Mesothelial cell of epicardium (in vitro differentiated cells): ENCODE results near the gene OPA1. TPM values are rescaled to one million over a fixed set of nuclear protein-coding genes. Genes with fewer than 3 reads are reported as not detected.

Experiments used
- DNase-seq, 2 experiments: peaks; one replicate each; pipeline ENCODE4 v3.0.0; 2021; ENCODE audit warnings: low spot score in 2 of 2; ENCODE audit not compliant: unreplicated experiment in 2 of 2
- H3K27ac Mint-ChIP-seq: 2 replicates; pipeline ENCODE4 v1.8.0; 2021; ENCODE audit warnings: mixed read lengths
- H3K27me3 Mint-ChIP-seq: 2 replicates; pipeline ENCODE4 v1.8.0; 2021; ENCODE audit warnings: low read depth, mixed read lengths
- H3K36me3 Mint-ChIP-seq: 2 replicates; pipeline ENCODE4 v1.8.0; 2021; ENCODE audit warnings: mixed read lengths
- H3K4me1 Mint-ChIP-seq: 2 replicates; pipeline ENCODE4 v1.8.0; 2021; ENCODE audit warnings: mixed read lengths
- H3K4me3 Mint-ChIP-seq: 2 replicates; pipeline ENCODE4 v1.8.0; 2021; ENCODE audit warnings: mild to moderate bottlenecking, moderate library complexity, mixed read lengths
- H3K9me3 Mint-ChIP-seq: 2 replicates; pipeline ENCODE4 v1.8.0; 2021; ENCODE audit warnings: mixed read lengths
- total RNA-seq: library from RNA; stranded (reverse); gene quantifications from 3 replicates; pipeline ENCODE4 v1.2.1, GENCODE V29; 2021
- TF ChIP-seq, protein P1 (sequence below): fragments of 200-600 bp; sonication (generic); IDR thresholded peaks from one replicate; pipeline ENCODE4 v1.5.0; 2021; ENCODE audit warnings: antibody characterized with exemption; ENCODE audit not compliant: unreplicated experiment

The OPA1 gene
- total RNA-seq, 1 donor from 2014 or later: 60.1 TPM

DNA sequence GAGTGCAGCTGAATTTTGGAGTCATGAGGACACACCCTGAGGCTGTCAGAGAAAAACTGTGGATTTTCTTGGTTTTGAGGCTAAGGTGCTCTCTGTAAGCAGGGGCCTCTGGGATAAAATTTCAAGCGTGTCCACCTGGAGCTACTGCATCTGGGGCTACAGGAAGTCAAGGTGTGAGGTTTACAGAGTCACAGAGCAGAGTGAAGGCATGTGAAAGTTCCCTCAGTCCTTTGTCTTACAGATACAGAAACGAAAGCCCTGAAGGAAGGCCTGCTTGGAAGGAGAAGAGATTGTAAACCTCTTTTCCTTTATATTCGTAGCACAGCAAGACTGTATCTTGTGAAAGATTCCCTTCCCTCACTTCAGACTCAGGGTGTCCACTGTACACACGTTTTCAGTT is 138.6 kb downstream of the OPA1 start:
- Mint-ChIP-seq H3K27me3 (peaks cover 10% of the 10 kb centered on the region), H3K36me3 (no peaks in the 10 kb centered on the region), H3K9me3 (no peaks in the 10 kb centered on the region), H3K4me3 (no peak overlapping the region), H3K4me1 (peaks cover 7% of the 10 kb centered on the region), H3K27ac (no peak overlapping the region)
- DNase-seq: no peak
- TF ChIP-seq, protein P1, sequence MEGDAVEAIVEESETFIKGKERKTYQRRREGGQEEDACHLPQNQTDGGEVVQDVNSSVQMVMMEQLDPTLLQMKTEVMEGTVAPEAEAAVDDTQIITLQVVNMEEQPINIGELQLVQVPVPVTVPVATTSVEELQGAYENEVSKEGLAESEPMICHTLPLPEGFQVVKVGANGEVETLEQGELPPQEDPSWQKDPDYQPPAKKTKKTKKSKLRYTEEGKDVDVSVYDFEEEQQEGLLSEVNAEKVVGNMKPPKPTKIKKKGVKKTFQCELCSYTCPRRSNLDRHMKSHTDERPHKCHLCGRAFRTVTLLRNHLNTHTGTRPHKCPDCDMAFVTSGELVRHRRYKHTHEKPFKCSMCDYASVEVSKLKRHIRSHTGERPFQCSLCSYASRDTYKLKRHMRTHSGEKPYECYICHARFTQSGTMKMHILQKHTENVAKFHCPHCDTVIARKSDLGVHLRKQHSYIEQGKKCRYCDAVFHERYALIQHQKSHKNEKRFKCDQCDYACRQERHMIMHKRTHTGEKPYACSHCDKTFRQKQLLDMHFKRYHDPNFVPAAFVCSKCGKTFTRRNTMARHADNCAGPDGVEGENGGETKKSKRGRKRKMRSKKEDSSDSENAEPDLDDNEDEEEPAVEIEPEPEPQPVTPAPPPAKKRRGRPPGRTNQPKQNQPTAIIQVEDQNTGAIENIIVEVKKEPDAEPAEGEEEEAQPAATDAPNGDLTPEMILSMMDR: no peak

DNA sequence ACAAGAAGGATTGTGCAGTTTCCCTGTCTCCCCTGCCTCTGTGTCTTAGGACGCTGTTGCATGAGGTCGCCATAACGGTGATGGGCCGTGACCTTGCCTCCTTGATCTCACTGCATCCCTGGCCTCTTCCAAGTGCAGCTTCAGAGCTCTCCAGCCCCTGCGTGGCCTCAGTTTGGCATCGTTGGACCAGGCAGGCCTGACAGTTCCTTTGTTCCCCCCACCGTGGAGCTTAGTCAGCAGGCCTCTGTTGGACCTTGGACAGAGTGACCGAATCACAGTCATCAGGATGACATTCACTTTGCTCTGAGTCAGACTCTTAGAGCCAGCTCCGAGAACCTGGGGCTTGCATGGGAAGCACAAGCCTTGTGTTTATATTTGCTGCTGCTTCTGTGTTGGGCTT is 139.4 kb downstream of the OPA1 start:
- peaks cover 10% of the 10 kb centered on the region for H3K27me3 Mint-ChIP-seq
- TF ChIP-seq, protein P1: no peak
- H3K27ac Mint-ChIP-seq: no peak overlapping the region
- no peaks in the 10 kb centered on the region for H3K36me3 Mint-ChIP-seq
- peaks cover 14% of the 10 kb centered on the region for H3K4me1 Mint-ChIP-seq
- no peak for DNase-seq
- no peak overlapping the region for H3K4me3 Mint-ChIP-seq
- no peaks in the 10 kb centered on the region for H3K9me3 Mint-ChIP-seq

DNA sequence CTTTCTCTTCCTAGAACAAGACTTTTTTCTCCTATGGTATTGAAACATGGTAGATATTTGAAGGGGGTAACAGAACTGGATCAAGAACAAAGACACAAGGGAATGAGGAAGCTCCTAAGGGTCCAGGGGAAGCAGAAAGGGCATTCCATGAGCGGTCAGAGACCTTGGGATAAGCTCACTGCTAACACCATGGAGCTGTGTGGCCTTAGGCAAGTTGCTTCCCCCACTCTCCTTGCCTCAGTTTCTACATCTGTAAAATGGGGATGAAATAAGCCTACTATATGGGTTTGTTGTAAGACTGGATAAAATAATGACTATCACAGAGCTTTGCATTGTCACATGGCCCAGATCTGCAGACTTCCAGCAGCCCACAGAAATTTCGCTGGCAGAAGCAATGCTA is 139.8 kb downstream of the OPA1 start:
- Mint-ChIP-seq H3K27me3 (peaks cover 10% of the 10 kb centered on the region), H3K4me3 (no peak overlapping the region), H3K9me3 (no peaks in the 10 kb centered on the region), H3K27ac (no peak overlapping the region), H3K4me1 (peaks cover 18% of the 10 kb centered on the region), H3K36me3 (no peaks in the 10 kb centered on the region)
- DNase-seq: no peak
- TF ChIP-seq, protein P1: no peak

DNA sequence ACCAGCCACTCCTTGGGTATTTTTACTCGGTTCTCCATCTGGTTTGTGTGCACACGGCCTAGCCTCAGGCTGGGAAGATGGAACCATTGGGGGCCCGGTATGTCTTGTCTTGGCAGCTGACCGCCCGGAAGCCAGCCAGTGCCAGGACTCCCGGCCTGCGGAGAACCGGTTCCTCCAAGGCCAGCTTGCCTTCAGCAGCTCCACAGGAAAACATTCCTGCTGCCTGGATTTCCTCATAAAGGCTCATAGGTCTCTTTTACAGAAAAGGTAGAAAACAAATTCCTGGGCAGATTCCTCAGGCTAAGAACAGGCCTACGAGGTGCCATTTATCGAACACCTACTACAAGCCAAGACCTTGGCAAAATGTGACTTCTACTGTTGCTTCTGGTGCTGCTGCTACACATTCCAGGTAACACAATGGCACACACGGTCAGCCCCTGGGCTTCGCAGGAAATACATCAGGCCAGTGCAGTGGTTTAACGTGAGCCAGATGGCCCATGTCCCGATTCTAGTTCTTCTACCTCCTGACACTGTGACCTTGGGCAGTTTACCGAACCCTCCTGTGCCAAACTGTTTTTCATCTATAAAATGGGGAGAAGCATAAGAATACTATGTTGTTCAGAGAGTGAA is 141.8 kb downstream of the OPA1 start:
- peaks cover 10% of the 10 kb centered on the region for H3K27me3 Mint-ChIP-seq

DNA sequence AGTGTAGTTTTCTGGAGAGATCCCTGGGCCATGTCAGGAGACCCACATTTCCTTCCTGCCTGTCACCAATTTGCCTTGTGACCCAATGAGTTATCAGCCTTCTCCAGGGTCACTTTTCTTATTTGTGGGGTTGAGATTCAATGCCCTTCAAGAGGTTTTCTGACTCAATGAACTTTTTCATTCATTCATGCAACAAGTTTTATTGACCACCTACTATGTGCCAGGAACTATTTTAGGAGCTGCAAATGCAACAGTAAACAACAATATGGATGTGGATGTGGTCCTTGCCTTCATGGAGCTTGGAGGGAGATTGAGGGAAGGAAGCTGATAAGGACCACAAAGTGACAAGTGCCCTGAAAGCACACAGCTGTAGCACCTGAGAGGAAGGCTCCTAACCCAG is 142.8 kb downstream of the OPA1 start:
- TF ChIP-seq, protein P1: no peak
- DNase-seq: no peak
- H3K27ac Mint-ChIP-seq: no peak overlapping the region
- H3K27me3 Mint-ChIP-seq: peaks cover 10% of the 10 kb centered on the region
- H3K4me3 Mint-ChIP-seq: no peak overlapping the region
- H3K36me3 Mint-ChIP-seq: no peaks in the 10 kb centered on the region
- peaks cover 21% of the 10 kb centered on the region for H3K4me1 Mint-ChIP-seq
- no peaks in the 10 kb centered on the region for H3K9me3 Mint-ChIP-seq

More for the DNA sequence above, 141.8 kb downstream of the OPA1 start:
- no peaks in the 10 kb centered on the region for H3K36me3 Mint-ChIP-seq
- H3K4me1 Mint-ChIP-seq: peaks cover 21% of the 10 kb centered on the region
- no peaks in the 10 kb centered on the region for H3K9me3 Mint-ChIP-seq
- no peak overlapping the region for H3K4me3 Mint-ChIP-seq
- TF ChIP-seq, protein P1: no peak
- no peak for DNase-seq
- H3K27ac Mint-ChIP-seq: no peak overlapping the region

DNA sequence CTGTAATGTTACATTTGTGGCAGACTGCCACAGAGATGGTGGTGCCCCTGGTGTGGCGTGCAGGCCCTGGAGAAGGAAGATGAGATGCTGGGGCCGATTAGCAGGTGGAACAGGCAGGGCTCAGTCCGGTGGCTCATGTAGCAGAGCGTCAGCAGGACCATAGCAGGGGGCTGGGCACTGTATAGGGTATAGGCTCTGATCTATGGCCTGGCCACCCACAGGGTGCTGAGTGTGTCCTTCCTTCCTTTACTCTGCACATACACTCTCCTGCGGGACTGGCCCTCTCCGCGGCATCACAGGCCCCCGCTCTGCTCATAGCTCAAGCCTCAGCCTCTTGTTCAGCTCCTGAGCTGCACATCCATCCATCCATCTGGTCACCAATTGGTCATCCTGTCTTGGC is 143.6 kb downstream of the OPA1 start:
- TF ChIP-seq, protein P1: no peak
- peaks cover 21% of the 10 kb centered on the region for H3K4me1 Mint-ChIP-seq
- H3K9me3 Mint-ChIP-seq: no peaks in the 10 kb centered on the region
- H3K36me3 Mint-ChIP-seq: no peaks in the 10 kb centered on the region
- H3K27me3 Mint-ChIP-seq: peaks cover 10% of the 10 kb centered on the region
- no peak for DNase-seq
- H3K4me3 Mint-ChIP-seq: no peak overlapping the region
- H3K27ac Mint-ChIP-seq: no peak overlapping the region
